Hypothalamus (tissue), 51 donors: ENCODE results near the gene JARID2.

ENCODE experiments used
- DNase-seq, 51 donors: peaks; one replicate each; lab custom pipeline; 2025; lab: John Stamatoyannopoulos, UW

JARID2 gene

DNA sequence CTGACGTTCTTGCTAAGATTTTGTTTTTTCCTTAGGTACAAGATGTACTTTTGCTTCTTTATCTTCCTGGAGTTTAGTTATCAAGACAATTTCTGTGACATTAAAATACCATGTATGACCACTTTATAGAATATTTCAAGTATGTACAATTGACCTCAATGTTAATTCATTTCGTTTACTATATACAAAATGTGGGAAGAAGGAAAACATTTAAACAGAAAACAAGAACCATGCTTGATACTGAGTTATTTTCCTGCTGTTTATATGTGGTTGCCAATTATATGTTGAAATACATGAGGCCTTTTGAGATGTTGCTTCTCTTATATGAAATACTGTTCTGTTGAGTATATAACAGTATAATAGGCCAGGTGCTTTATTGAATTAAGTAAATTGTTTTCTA lies 184.3 kb downstream of the JARID2 start:
- no peak for DNase-seq

DNA sequence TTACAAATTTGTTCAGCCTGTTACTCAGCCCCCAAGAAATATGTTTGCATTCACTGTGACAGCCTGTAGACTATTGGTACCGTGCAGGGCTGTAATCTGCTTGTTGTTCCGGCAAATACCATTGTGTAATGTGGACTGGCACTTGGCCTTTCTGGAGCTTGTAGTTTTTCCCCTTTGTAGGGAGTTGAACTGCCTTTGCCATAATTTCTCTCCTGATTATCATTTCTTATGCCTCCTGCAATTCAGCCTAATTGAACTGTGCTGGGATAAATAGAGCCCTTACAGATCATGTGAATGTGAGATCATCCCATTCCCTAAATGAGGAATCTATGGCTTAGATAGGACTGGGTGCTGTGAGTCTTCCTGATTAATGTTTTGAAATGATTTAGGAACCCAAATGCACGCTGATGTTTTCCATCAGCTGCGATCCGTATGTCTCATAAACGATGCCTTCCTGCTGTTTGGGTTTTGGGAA lies 185.1 kb downstream of the JARID2 start:
- no peak for DNase-seq

DNA sequence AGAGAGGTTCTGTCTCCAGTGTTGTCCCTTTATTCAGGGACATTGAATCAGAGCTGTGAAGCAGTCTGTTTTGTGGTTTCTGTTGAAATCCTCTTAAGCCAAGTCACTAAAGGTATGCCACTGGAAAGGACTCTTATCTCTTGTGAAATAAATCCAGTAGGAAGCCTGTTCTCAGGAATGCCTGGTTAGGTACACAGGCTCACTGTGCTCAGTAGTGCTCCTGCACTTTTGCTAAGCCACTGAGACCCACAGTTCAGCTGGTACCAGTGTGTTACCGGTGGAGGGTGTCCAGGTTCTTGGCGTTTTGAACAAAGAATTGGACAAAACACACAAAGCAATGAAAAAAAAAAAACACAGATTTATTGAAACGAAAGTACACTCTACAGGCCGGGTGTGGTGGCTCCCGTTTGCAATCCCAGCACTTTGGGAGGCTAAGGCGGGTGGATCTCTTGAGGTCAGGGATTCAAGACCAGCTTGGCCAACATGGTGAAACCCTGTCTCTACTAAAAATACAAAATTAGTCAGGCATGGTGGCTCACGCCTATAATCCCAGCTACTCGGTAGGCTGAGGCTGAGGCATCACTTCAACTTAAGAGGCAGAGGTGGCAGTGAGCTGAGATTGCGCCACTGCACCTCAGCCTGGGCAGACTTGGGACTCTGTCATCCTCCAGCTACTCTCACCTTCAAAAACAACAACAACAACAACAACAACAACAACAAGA lies 186.1 kb downstream of the JARID2 start:
- no peak for DNase-seq

DNA sequence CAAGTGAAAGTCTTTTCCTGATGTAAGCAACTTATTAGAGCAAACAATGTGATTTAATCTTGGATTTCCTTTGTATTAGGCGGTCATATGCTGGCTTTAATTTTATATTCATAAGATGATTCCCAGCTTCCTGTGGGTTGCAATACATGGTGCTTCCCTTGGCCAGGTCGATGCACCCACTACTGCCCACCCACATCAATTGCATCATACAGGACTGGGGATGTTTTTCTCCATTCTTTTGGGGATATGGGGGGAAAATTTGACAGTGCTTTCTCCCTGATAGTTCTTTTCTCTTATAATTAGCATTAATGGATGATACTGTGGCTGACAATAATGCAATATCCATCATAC lies 187.6 kb downstream of the JARID2 start:
- DNase-seq: no peak

DNA sequence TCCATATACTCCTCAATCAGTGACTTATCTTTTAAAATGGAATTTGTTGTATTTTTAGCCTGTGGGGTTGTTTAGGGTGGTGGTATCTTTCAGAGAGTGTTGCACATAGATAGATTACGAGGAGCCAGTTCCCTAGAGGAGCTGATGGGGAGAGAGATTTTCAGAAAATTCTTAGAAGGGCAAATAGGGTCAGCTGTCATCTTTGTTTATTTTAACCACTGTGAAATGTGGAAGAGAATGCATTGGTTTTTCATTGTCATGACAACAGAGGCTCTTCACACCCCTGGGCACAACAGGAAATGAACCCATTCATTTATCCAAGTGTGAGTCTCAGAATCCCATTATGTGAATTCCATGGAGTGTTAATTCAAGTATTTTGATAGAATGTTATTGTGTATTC lies 188.4 kb downstream of the JARID2 start:
- no peak for DNase-seq

DNA sequence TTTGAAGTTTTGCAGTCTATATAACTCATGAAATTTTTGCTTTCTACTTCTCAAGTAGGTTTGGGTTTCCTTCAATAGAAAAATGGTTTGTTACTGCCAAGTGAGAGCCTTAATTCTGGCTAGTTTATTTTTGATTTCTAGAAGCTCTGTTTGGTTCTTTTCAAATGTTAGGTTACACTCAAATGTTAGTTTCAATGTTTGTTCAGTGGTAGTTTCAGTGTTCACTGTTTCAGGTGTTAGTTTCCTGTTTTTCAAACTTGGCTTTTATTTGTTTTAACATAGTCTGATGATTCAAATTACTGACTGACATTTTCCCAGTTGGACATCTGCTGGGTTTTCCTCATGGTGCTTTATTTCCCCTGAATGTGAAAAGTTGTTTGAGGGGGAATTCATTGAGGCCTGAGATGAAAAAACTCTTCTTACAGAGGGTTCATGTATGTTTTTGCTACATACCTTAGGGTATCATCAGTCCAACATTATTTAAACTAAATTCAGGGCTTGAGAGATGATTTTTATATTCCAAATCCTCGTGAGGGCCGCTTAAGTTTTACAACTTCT lies 189.0 kb downstream of the JARID2 start:
- no peak for DNase-seq

DNA sequence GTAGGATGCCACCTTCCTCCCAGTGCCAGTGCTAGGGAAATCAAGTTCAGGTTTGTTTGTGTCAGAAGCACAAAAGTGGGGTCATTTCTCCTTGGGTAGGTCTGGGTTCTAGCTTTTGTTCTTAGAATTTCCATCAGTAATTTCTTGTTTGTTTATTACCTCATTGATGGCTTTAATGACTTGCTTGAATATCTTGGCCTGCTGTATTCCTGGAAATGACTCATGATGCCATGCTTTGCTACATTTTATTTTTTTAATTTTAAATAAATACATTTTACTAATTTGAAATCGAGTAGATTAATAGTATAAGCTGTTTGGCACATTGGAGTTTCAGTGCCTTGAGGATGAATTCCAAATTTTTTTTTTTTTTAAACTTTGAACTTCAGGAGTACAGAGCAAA lies 189.6 kb downstream of the JARID2 start:
- no peak for DNase-seq

DNA sequence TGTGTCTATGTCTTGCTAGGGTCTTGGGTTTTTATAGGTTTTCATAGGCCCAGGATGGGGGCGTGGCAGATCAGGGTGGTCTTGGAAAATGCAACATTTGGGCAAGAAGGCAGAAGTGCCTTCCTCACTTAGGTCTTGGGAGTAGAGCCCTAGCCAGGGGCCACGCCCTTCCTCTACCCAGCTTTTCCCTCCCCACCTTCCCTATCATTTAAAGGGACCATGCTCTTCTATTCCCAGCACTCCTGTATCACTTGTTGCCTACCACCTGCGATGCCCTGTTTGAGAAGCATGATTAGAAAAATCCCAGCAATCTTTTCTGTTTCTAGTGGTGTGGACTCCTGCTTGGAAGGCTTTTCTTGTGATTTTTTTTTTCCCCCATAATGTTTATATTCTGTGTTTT lies 190.6 kb downstream of the JARID2 start:
- no peak for DNase-seq

DNA sequence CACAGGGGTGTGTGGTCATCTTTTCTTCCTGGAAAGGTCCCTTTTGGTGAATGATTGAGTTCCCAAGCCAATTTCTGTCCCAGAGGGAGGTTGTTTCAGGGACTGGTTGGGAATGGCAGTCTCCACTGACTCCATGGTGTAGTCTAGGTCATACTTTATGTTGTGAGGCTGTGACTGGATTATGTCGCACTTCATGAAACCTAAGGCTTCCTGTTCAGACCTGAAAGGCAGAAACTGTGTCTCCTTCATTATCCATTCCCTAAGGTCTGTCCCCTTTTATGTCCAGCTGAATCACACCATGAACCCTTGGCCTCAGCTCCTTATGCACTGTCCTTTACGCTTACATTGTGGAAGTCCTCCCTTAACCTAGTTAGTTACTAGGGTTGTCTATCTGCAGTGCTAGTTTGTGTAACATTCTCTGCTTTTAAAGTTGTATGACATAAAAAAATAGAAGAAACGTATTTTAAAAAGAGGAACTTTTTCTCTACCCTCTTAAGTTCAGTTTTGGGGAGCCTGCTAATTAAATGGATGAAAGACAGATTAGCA lies 191.3 kb downstream of the JARID2 start:
- DNase-seq: no peak

DNA sequence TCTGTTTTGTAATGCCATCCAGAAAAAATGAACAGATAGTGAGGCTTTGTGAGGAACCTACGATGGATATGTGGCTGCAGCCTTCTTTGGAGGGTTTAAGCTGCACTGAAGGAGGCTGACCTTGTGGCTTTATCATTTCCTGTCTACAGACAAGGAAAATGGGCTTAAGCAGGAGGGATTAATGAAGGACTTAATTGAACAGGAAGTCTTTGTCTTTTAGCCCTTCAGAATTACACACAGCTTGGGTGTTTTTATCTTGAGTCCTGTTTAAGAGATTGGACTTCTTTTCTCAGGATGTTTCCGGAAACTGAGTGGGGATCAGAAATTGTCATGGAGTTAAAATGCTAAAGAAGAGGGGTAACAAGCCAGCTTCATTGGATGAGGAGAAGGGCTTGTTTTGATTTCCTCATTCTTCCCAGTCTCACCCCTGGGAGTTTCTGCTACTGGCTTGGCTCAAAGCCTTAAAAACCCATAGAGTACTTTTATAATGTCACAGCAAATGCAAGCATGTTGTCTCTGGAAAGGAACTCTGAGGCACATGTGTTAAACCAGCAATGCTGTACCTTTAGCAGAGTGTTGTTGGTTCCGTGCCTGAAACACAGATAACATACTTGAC lies 193.6 kb downstream of the JARID2 start:
- DNase-seq: no peak

DNA sequence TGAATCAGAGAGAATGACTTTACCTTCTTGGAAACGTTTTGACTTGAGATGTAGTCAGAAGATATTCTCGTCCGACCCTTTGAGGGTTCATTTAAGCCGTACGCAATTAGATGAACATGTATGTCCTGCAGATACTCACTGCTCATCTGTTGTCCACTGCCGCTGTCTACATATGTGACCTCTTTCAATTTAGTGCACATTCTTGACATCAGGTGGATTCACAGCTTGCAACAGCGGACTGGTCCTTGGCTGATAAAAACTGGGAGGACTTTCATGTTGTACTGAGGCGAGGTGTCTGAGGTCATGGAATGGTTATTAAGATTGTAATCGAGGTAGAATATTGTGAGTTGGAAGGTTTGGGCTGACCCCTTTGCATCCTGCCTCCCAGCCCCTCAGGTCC lies 194.2 kb downstream of the JARID2 start:
- no peak for DNase-seq

DNA sequence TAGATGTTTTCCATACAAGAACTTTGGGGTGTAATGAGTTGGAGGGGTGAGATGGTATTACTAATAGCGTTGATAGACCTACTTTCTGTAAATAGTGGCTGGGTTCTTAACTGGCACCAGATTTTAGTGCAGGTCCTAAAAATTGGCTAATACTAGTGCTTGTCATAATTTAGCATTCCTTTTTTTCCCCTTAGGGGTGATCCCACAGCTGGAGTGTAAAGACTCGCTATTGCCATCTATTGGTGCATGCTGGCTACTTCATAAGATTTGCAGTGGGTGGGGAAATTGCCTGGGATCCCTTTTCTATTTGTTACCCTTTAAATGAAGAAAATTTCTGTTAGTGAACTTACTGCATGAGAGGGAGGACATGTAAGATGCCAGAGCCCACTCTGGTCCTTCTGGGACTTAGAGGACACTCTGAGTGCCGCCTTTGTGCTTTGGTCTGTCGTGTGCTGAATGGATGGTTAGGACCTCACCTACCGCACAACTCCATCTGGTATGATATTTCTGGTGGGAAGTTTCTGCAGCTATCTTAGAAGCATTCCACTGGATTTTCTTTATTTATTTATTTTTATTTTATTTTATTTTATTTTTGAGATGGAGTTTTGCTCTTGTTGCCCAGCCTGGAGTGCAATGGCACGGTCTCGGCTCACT lies 195.5 kb downstream of the JARID2 start:
- DNase-seq: peak in 12 of 51 donors; percentile 6 to 71 (median 20)

DNA sequence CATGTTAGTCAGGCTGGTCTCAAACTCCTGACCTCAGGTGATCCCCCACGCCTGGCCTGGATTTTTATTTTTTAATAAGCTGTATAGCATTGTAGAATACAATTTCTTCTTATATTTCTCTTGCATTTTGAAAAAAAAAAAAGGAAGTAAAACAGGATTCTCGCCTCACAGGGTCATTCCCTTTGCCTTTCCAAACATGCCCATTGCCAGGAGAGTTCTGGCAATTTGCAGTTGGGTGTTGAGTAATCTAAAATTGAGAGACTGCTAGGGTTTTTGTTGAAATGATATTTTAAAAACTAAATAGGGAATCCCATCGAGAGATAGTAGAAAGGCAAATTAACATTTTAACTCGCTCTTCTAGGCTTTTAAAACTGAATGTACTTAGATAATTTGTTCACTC lies 196.1 kb downstream of the JARID2 start:
- DNase-seq: no peak

DNA sequence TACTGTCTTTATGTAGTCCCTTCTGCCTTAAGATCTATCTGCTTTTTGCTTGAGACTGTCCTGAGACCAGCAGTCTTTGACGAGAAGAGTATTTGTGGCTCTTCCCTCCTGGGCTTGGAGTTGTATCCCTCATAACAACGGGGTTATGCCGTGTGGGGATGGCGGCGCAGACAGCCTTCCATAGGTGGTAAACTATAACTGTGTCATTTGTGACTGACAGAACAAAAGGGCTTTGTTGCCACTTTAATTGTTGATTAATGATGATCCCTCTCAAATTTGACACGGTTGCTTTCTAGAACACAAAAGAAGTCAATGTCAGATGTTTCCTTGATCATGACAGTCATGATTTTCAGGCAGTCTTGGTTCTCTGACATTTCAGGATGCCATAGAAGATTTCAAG lies 196.6 kb downstream of the JARID2 start:
- DNase-seq: no peak

DNA sequence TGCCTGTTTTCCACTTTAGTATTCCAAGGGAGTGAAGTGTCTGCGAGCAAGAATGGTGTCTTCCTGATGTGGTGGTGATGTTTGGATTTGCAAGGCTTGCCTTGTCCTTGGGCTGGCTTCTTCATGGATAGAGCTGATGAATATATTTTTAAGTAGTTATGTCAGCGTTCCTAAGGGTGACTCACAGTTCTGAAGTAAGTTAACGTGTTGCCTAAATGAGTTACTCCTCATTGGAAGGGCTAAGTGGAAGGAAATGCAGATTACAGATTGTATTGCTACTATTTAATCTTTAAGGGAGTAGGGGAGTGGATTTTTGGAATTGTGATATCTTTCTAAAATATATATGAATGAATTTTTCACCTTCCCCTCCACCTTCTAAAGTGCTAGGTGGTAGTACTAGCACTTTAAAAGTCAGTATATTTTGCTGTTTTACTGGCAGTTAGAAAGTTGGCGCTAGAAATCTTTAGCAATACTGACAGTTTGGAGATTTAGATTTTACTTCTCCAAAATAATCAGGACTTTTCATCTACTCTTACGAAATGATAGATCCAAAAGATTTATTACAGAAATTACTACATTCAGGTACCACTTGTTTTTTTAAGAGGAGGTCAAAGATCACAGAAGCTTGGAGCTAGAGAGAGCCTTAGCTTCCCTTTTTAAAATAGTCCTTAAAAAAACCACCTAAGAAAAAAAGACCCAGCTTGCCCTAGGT lies 197.4 kb downstream of the JARID2 start:
- no peak for DNase-seq

DNA sequence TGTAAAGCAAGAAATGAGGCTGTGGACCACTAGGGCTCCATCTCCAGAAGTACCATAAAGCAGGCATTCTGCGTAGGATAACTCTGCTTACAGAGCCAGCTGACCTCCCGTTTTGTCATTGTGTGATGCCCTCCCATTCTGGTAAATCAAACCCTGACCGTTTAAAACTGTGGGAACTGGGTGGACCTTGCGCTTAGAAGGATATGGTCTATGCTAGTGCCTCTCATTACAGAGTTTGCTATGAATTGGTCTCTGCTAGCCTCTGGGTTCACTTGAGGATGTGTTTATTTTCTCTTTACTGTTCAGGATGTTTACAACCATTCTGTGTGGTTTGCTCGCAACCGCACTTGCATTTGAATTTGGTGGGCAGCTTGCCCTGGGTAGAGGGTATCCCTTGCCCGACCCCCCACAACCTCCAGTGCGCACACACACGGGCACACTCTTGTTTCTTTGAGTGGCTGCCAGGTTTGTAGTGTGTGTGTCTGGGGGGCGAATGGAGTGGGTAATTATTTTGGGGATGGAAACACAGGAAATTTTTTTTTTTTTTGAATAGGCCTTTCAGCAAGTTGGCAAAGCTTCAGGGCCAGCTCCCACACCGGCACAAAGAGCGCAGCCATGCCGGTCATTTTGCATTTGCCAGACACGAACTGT lies 198.3 kb downstream of the JARID2 start:
- DNase-seq: peak in 35 of 51 donors; percentile 8 to 78 (median 49)

DNA sequence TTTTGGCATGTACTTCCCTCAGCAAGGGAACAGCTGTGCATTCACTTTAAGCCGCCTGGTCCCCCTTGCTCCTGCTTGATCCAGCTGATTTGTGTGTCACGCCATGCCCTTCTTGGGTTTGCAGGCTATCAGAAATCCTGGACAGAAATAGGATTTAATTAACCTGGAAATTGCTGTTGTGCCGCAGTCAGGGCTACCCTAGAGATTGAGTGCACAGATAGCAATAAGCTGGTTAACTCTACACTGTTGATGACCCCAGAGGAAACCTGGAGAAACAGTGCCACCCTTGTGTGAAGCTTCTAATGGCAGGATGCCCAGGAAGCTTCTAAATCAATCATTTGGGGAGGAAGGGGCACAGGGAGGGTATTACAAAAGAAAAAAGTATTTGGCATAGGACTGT lies 199.0 kb downstream of the JARID2 start:
- DNase-seq: peak in 6 of 51 donors; percentile 6 to 33 (median 26)

DNA sequence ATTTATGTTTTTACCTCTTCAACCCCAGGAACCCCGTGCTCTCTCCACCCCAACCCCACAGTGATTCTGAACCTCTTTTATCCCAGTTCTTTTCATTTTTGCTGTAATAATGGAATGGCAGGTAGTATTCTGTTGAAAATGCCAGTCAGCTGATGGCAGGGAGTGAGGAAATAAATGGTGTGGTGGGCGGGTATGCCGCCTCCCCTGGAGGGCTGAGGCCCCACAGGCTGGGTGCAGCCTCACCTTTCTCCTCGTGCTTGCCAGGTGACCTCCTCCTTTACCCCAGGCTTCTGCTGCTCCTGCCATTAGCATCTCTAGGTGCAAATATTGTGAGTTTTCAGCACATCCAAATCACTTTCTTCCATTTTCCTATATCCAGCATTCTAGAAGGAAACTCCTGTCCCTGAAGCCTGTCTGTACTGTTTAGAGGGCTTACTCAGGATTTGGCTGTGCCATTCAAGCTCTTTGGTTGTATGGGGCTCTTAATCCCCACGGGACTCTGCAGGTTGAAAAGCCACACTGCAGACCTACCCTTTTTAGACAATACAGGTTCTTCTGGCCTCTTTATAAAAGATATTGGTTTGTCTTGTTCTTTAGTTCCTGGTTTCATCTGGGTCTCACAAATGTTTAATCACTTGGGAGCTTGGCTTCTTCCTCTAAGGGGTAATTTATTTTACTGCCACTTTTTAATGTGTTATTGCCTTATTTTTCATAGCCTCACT lies 201.8 kb downstream of the JARID2 start:
- DNase-seq: no peak

DNA sequence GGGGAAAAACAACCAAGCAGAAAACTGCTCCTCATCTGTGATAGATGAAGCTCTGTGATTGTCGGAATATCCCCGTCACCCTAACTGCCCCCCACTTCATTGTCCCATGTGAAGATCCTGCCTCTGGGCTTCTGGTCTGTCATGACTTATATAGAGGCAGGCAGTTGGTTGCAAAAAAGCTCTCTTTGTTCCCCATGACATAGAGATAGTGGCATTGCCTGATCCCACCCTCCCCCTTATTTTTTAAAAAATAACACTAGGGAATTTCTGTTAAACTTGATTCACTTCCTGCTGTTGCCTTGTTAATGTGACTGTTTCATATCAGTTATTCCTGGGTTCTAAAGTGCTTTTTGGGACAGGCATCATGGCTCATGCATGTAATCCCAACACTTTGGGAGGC lies 203.1 kb downstream of the JARID2 start:
- no peak for DNase-seq

DNA sequence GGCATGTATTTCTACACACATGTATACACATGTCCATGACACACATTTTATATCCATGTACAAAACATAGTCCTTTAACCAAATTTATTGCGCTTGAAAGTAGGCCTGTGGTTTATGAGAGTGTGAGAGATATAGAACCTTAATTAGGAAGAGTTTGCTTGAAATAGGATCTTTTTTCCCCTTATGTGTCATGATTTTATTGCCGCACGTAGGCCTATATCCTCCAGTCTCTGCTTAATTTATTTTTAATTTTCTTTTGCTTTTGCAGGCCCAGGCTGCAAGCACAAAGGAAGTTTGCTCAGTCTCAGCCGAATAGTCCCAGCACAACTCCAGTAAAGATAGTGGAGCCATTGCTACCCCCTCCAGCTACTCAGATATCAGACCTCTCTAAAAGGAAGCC lies 205.9 kb downstream of the JARID2 start:
- DNase-seq: no peak
